Caki2 (cell line): ENCODE results near the gene TUBGCP2. TPM values are rescaled to one million over a fixed set of nuclear protein-coding genes. Genes with fewer than 3 reads are reported as not detected.

ENCODE experiments used
- DNase-seq: peaks from one replicate; pipeline ENCODE4 v3.0.0-alpha.2; 2015; ENCODE audit warnings: low read depth
- in situ Hi-C: cut with HindIII; loops from 2 replicates; pipeline ENCODE4 v1.10.0; 2016; ENCODE audit warnings: low sequenced_read_pairs, low pct_unique_long_range_greater_than_20kb, mixed read lengths
- total RNA-seq: library from RNA; depleted of rRNA; stranded (reverse); fragments of >200 nt; shearing (Covaris generic); gene quantifications from 2 replicates; pipeline ENCODE4 v1.2.3, GENCODE V29; 2014; ENCODE audit warnings: low replicate concordance

Gene TUBGCP2
- total RNA-seq, 1 experiment from 2014 or later, result 73.2 TPM

DNA sequence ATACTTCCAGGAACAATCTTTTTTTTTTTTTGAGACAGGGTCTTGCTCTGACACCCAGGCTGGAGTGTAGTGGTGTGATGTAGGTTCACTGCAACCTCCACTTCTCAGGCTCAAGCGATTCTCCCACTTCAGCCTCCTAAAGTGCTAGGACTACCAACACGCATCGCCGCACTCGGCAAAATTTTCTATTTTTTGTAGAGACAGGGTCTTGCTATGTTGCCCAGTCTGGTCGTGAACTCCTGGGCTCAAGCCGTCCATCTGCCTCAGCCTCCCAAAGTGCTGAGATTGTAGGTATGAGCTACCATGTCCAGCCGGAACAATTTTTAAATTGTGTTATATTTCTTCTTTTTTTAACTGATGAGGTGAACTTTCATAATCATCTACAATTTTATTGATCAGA, 2.1 kb upstream of the TUBGCP2 start:
- no peak for DNase-seq
- in situ Hi-C loops, result no loop called here

DNA sequence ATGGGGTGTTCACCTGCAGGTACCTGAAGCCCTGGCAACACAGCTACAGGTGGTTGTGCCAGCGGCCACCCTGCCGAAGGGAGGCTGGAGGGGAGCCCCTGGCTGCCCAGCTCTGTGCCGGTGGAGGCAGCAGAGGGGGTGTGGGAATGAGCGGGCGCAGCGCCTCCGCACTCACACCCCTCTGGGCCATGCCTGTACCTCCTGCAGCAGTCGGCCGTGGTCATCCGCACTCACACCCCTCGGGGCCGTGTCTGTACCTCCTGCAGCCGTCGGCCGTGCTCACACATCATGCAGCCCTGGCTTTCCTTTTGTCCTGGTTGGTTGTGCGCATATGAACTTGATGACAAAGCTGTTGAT, 1.7 kb upstream of the TUBGCP2 start:
- in situ Hi-C loops, result no loop called here
- DNase-seq, result no peak

DNA sequence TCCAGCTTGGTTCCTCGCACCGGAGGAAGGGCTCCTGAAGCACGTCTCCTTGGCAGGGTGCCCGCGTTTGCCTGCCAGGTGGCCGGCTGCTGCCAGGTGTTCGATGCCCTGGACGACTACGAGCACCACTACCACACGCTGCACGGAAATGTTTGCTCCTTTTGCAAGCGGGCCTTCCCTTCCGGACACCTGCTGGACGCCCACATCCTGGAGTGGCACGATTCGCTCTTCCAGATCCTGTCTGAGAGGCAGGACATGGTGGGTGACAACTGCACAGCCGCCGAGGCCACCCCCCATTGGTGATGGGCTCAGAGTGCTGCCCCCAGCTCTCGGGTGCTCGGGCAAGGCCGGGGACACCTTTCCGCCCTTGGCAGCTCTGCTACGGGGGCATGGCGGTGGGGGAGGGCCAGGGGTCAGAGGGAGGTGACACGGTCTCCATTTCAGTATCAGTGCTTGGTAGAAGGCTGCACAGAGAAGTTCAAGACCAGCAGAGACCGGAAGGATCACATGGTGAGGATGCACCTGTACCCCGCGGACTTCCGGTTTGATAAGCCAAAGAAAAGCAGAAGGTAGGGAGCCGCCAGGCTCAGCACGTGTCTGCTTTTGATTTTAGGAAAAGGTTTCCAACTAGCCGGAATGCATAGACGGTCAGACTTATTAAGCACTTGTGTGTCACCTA, 1.2 kb upstream of the TUBGCP2 start:
- DNase-seq, result no peak
- in situ Hi-C loops, result no loop called here

DNA sequence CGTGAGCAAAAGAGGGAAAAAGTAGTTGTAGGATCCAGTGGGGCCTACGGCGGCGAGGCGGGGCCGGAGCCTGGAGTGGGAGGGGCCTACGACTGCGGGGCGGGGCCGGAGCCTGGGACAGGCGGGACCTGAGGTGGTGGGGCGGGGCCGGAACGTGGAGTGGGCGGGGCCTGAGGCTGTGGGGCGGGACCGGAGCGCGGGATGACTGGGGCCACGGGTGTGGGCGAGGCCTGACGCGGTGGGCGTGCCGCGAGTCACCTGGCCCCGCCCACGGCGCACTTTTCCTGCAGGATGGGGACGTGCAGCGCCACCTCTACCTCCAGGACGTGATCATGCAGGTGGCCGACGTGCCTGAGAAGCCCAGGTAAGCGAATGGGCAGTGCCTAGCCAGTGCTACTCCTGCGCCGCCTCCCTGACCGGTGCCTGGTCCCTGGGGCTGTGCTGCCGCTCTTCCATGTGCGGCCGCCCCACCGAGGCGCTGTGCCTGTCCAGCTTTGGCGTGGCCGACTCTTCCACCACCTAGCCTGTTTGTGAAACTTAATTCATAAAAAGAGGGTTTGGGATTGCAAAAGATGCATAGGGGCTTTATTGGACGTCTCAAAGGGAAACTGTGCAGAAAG, 538 bp upstream of the TUBGCP2 start:
- in situ Hi-C loops, result no loop called here
- DNase-seq, result peak; percentile 83

DNA sequence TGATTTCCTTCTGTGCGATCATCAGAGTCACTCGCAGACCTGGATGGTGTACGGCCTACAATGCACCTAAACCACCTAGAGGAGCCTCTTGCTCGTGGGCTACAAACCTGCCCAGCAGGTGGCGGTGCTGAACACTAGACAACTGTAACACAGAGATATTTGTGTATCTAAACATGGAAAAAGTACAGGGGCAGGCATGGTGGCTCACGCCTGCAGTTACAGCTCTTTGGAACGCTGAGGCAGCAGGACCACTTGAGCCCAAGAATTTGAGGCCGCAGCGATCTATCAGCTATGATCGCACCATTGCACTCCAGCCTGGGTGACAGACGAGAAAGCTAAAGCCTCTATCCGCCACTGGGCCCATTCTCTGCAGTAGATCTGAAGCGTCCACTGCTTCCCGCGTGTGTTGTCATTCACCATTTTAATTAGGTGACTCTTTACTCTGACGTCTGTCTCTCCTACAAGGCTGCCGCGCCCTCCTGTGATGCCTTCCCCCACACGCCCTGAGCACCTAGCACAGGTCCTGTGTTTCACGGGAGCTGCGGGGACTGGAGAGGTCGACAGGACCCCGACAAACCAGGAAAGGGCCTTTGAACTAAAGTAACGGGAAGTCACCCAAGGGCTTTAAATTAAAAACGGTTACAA, 774 bp downstream of the TUBGCP2 start:
- DNase-seq, result peak; percentile 74
- in situ Hi-C loops, result no loop called here

DNA sequence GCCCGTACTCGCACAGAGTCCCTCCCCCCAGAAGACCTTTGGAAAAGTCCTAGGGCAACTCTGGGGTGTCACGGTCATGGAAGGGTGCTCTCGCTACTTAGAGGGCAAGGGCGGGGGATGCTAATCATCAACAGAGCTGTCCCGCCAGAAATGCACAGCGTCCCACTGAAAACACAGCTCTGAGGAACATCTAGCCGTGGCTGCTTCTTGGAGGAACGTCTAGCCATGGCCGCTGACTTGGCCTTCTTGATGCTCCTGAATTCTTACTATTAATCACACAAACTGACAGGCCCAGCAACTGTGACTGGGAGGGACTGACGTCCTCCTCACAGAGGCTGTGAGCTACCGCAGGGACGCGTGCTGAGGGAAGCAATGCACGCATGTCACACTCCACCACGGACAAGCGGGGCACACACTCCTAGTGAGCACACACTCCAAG, 1.7 kb downstream of the TUBGCP2 start:
- DNase-seq, result peak; percentile 77
- in situ Hi-C loops, result no loop called here

DNA sequence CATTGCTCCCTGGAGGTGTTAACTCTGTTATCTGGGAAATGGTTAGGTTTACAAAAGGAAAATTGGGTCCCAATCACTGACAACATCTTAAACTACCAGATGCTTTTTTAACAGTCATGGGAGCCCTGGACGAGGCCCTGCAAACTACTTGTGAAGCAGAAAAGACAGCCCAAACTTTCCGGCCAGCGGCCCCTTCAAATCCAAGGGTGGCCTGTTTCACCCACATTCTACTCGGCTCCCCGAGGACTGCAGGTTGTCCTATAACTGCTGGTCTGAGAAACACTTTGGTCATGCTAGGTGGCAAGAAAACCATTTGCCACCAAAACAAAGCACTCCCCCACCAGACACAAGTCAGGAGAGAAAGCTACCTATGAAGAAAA, 2.6 kb downstream of the TUBGCP2 start:
- no peak for DNase-seq
- in situ Hi-C loops, result no loop called here

DNA sequence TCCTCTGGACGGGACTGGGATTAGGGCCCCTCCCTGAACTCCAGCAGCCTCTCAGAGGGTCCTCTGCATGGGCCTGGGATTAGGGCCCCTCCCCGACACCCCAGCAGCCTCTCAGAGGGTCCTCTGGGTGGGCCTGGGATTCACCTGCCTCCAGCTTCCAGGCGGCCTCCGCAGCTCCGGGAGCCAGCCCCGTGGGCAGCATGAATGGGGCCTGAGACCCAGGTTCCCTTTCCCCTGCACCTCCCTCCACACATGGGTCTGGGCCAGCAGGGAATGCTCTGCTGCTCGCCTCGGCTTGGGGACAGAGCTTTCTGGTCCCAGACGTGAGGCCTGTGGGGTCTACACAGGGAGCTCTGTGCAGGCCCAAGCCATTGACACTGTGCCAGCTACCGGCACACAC, 5.5 kb downstream of the TUBGCP2 start:
- in situ Hi-C loops, result no loop called here
- DNase-seq, result no peak

DNA sequence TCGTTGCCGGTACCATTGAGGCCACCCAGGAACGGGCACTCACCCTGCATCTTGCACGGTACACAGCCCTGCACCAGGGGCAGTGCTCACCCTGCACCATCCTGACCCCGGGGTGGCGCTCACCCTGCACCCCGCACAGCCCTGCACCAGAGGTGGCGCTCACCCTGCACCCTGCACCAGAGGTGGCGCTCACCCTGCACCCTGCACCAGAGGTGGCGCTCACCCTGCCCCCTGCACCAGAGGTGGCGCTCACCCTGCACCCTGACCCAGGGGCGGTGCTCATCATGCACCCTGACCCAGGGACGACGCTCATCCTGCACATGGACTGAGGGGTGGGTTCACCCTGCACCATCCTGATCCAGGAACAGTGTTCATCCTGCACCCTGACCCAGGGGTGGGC, 6.4 kb downstream of the TUBGCP2 start:
- no peak for DNase-seq
- in situ Hi-C loops, result no loop called here

DNA sequence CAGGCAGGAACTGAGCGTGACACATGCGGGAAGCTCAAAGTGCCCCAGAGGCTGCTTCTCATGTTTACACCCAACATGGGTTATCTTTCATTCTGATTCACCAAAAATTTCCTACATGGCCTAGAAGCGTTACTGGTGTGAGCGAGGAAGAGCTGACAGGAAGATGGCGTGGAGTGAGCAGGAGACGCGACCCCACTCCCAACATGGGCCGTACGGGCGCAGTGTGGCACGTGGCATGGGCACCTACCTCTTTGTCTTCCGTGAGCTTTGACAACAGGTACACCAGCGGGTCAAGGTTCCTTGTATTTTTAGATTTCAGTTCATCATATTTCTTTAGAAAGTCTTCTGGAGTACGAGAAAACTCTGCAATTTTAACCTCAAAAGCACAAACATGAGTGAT, 8.9 kb downstream of the TUBGCP2 start:
- DNase-seq, result no peak
- in situ Hi-C loops, result no loop called here

DNA sequence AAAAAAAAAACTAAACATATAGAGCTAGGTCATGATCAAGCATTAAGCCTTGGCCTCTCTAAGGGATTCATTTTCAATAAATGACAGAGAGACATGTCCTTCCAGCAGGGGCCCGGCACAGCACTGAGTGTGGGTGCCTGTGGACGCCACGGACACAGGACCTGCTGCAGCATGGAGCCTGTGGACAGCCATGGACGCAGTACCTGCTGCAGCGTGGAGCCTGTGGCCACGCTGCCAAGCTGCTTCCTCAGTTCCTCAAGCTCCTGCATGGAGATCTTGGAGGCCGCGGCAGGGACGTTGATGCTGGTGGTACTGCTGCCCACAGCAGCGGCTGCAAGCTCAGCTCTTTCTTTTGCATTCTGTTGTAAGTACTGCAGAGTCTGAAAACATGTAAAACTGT, 9.4 kb downstream of the TUBGCP2 start:
- in situ Hi-C loops, result no loop called here
- no peak for DNase-seq

DNA sequence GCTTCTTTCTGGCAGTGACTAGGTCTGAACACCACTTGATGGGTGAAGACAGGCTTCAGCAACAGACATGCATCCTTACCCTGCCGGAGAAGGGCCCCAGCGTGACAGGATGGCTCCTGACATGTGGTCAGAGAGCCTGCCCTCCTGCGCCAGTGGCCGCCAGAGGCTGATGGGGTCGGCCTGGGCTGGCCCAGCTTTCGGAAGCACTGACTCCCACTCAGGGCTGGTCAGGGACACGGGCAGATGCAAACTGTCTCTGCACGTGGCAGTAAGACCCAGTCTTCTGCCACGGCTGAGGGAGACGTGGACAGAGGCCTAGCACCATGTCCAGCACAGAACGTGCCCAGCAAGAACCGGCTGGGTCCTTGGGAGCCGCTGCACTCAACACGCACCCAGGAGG, 10.2 kb downstream of the TUBGCP2 start:
- in situ Hi-C loops, result no loop called here

DNA sequence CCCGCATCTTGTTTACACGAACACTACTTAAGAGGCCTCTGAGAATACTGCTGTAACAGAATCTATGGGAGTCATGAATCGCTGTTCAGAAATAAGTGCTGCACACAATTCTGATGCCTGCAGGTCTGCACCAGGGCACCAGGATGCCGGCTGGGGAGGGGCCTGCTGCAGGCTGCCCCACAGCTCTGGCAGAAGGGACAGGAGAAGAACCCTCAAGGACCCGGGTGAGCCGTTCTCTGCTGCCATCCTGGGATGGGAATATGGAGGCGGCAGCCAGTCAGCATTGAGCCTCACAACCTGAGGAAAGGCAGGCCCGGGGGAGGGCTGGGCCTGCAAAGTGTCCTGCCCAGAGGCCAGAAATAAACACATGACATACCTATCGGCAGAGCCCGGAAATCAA, 11.2 kb downstream of the TUBGCP2 start:
- in situ Hi-C loops, result no loop called here
- DNase-seq, result no peak

More for the DNA sequence above, 10.2 kb downstream of the TUBGCP2 start:
- no peak for DNase-seq

DNA sequence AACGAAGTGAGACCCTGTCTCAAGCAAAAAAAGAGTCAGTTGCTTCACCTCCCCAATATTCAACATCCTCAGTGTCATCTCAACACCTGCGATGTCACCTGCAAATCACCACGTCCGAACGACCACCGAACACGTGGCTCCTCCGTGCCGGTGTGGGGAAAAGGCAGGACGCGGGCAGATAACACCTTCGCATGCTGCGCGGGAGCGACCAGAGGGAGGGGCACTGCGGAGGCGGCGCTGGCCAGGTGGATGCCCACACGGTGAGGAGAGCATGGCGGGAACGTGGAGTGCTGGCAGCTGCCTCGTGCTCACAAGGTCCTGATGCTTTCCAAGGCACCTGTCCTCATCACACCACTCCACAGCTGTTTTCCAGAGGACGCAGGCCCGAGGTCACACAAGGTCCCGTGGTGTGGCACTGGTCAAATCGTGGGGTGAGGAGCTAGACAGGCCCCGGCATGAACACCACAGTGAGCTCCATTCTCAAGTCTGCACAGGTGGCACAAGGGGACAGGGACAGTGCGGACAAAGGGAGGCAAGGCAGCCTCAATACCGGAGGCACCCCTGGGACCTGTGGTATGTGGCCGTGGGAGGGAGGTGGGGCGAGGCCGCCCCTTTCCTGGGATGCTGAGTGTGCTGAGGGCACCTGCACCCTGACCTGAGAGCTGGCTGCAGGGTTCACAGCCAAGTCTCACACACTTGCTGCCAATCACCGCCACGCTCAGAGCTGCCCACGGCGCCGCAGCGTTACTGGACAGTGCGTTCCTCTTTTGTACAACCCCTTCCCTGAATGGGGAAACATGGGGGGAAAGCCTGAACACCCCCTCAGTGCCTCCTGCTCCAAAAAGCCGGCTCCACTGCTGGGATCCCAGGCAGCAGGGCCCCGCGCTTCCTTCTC, 13.0 kb downstream of the TUBGCP2 start:
- DNase-seq, result no peak
- in situ Hi-C loops, result no loop called here

DNA sequence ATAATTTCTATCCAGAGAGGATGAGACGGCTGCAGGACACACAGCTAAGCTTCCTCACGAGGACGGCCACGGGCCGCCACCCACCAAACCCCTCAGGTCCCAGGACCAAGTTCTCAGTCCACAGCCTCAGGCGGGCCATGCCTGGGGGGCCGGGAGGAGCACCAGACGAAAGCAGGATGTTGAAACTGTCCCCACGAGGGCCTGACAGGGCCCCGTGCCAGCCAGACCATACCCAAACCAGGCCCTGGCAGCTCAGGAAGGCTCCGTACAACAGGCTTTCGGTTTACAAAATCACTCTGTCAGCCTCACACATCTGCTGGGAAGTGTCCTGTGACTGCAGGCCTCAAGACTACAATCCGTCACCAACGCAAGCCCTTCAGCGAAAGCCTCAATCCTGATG, 14.5 kb downstream of the TUBGCP2 start:
- DNase-seq, result no peak
- in situ Hi-C loops, result no loop called here

DNA sequence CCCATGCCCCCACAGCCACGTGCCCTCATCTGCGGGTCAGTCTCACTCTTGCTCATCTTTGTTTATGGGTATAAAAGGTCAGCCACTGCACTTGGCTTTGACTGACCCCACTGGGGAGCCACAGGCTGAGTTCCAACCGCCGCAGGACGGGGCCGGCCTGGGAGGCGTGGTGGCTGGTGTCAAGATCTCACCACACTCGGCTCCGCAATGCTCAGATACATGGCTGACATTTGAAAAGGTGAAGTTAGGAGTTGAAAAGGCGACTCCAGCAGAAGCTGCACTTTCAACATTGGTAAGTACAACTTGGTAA, 14.9 kb downstream of the TUBGCP2 start:
- DNase-seq, result no peak
- in situ Hi-C loops, result no loop called here

DNA sequence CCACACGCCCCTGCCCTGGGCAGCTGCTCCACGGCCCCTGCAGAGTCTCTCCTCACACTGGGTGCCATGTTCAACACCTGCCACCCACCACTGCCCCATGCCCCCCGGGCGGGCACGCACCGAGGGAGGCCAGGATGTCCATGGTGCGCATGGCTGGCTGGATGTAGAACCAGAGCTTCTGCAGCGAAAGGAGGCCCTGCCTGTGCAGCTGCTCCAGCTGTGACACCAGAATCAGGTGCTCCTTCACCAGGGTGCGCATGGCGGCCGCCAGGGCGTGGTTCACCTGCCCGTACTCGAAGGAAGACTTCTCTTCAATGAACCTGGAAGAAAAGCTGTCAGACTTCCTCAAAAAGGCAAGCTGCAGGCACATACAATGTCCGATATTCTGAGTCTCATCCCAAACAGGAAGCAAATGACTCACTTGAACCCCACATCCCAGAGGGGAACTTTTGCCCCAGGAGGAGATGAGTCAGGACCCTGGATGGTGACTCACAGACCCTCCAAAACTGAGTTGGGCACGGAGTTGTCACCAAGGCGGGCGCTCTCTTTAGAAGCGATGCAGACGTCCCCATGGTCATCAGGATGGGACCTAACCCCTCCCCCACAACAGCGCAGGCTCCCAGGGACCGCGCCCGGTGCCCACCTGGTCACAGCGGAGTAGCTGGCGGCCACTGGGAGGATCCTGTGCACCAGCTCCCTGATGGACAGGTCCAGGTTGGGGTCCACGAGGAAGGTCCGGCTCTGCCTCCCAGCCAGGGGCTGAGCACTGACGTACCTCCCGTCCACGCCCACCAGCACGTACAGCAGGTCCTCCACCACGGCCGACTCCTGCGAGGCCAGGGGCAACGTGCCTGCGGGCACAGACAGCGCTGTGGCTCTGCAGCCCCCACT, 15.5 kb downstream of the TUBGCP2 start:
- DNase-seq, result no peak
- in situ Hi-C loops, result no loop called here

DNA sequence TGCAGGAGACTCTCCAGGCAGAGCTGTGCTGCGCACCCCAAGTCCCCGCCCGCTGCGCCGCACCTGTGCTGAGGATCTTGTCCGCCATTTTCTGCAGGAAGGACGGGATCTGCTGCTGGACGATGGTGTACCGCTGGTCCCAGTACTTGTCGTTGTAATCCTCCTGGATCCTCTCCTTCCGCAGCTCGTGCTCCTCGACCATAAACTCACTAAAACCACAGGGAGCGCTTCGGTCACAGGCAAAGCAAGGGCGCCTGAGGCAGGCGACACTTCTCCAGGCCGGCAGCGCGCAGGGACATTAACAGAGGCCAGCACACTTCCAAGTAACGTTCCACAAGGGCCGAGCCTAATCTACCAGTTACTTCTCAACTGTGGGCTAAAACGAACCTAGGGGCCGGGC, 18.9 kb downstream of the TUBGCP2 start:
- in situ Hi-C loops, result no loop called here
- no peak for DNase-seq
